GM23338 (cell line): ENCODE data around the gene ATXN7L2. TPM values are rescaled to one million over a fixed set of nuclear protein-coding genes. Genes with fewer than 3 reads are reported as not detected.

Experiments used
- ATAC-seq: fragments of 200-7000 bp; cut with Tn5 transposase; 3 replicates; pipeline ENCODE4 v1.9.1; 2020
- DNase-seq: peaks from one replicate; pipeline ENCODE4 v3.0.0-alpha.2; 2015; ENCODE audit warnings: low spot score
- H2AFZ ChIP-seq: fragments of 200-600 bp; sonication (generic); 2 replicates; pipeline ENCODE4 v1.8.0; 2016; ENCODE audit warnings: antibody characterized with exemption, mild to moderate bottlenecking, moderate library complexity
- H3F3A ChIP-seq: fragments of 200-600 bp; sonication (generic); replicated peaks from 2 replicates; pipeline ENCODE4 v1.8.0; 2017; ENCODE audit warnings: antibody characterized with exemption, mixed run types, low read depth
- H3K27ac ChIP-seq: fragments of 200-600 bp; sonication (generic); 2 replicates; pipeline ENCODE4 v1.6.1; 2016; ENCODE audit warnings: low read depth
- H3K27me3 ChIP-seq: fragments of 200-600 bp; sonication (generic); 2 replicates; pipeline ENCODE4 v1.8.0; 2016; ENCODE audit warnings: mild to moderate bottlenecking, mixed run types, moderate library complexity; ENCODE audit not compliant: insufficient read depth
- H3K36me3 ChIP-seq: fragments of 200-600 bp; sonication (generic); 2 replicates; pipeline ENCODE4 v1.8.0; 2016; ENCODE audit warnings: mild to moderate bottlenecking; ENCODE audit not compliant: insufficient read depth
- H3K4me1 ChIP-seq: fragments of 200-600 bp; sonication (generic); 2 replicates; pipeline ENCODE4 v1.8.0; 2016; ENCODE audit warnings: mild to moderate bottlenecking, moderate library complexity; ENCODE audit not compliant: insufficient read depth
- H3K4me2 ChIP-seq: fragments of 200-600 bp; sonication (generic); 2 replicates; pipeline ENCODE4 v1.7.1; 2017; ENCODE audit warnings: mixed run types
- H3K4me3 ChIP-seq: fragments of 200-600 bp; sonication (generic); 2 replicates; pipeline ENCODE4 v1.6.1; 2016; ENCODE audit warnings: mixed run types
- H3K79me2 ChIP-seq: fragments of 200-600 bp; sonication (generic); replicated peaks from 2 replicates; pipeline ENCODE4 v1.8.0; 2017; ENCODE audit warnings: mild to moderate bottlenecking; ENCODE audit not compliant: insufficient read depth
- H3K9me2 ChIP-seq: fragments of 200-600 bp; sonication (generic); 2 replicates; pipeline ENCODE4 v1.8.0; 2017; ENCODE audit not compliant: insufficient read depth
- H4K20me1 ChIP-seq: fragments of 200-600 bp; sonication (generic); replicated peaks from 2 replicates; pipeline ENCODE4 v1.8.0; 2017; ENCODE audit warnings: mild to moderate bottlenecking; ENCODE audit not compliant: insufficient read depth
- H3K27ac Mint-ChIP-seq: 2 replicates; pipeline ENCODE4 v1.8.0; 2020; ENCODE audit warnings: inconsistent platforms, mild to moderate bottlenecking, moderate library complexity, mixed read lengths
- H3K27me3 Mint-ChIP-seq: 3 replicates; pipeline ENCODE4 v1.8.0; 2022; ENCODE audit warnings: low read depth, mild to moderate bottlenecking, moderate library complexity, mixed read lengths, inconsistent platforms; ENCODE audit not compliant: insufficient read depth, poor library complexity
- H3K36me3 Mint-ChIP-seq: 3 replicates; pipeline ENCODE4 v1.8.0; 2021; ENCODE audit warnings: low read depth, mild to moderate bottlenecking, inconsistent platforms, moderate library complexity, mixed read lengths
- H3K4me1 Mint-ChIP-seq: 3 replicates; pipeline ENCODE4 v1.8.0; 2020; ENCODE audit warnings: mild to moderate bottlenecking, inconsistent platforms, mixed read lengths
- H3K4me3 Mint-ChIP-seq: 3 replicates; pipeline ENCODE4 v1.8.0; 2021; ENCODE audit warnings: moderate library complexity, mild to moderate bottlenecking, inconsistent platforms, mixed read lengths
- H3K9me3 Mint-ChIP-seq: 3 replicates; pipeline ENCODE4 v1.8.0; 2020; ENCODE audit warnings: moderate library complexity, mild to moderate bottlenecking, inconsistent platforms, mixed read lengths
- CREB1 ChIP-seq: fragments of 250-450 bp; sonication (Bioruptor Pico); IDR thresholded peaks from 2 replicates; pipeline ENCODE4 v1.5.0; 2020; ENCODE audit warnings: low read depth, mild to moderate bottlenecking, moderate library complexity
- CTCF ChIP-seq, 2 experiments: fragments of 200-600 bp in 1 of 2; sonication (generic) in 1 of 2; conservative IDR thresholded peaks; 2 replicates each; pipeline versions ENCODE4 v1.5.1 to v1.6.1; 2016 to 2017; ENCODE audit warnings: antibody characterized with exemption in 2 of 2, low read depth in 2 of 2, mild to moderate bottlenecking in 2 of 2, moderate library complexity in 1 of 2
- ETS1 ChIP-seq: IDR thresholded peaks from 2 replicates; pipeline ENCODE4 v1.6.1; 2016; ENCODE audit warnings: antibody characterized with exemption
- EZH2 ChIP-seq: fragments of 200-600 bp; sonication (generic); IDR thresholded peaks from one replicate; pipeline ENCODE4 v1.8.0; 2017; ENCODE audit warnings: antibody characterized with exemption, mild to moderate bottlenecking, low read depth; ENCODE audit not compliant: unreplicated experiment
- EZH2phosphoT487 ChIP-seq: fragments of 200-600 bp; sonication (generic); IDR thresholded peaks from one replicate; pipeline ENCODE4 v1.8.1; 2018; ENCODE audit warnings: antibody characterized with exemption; ENCODE audit not compliant: unreplicated experiment
- JUNB ChIP-seq: IDR thresholded peaks from one replicate; pipeline ENCODE4 v1.6.1; 2016; ENCODE audit warnings: antibody characterized with exemption; ENCODE audit not compliant: unreplicated experiment
- STAT1 ChIP-seq: IDR thresholded peaks from one replicate; pipeline ENCODE4 v1.6.1; 2016; ENCODE audit warnings: antibody characterized with exemption; ENCODE audit not compliant: unreplicated experiment
- ZNF462 ChIP-seq: fragments of 250-450 bp; sonication (Bioruptor Pico); IDR thresholded peaks from 2 replicates; pipeline ENCODE4 v1.5.0; 2020; ENCODE audit warnings: mild to moderate bottlenecking, moderate library complexity
- polyA plus RNA-seq: library from polyadenylated mRNA; unstranded; fragments of >200 nt; fragmentation: Nextera tagmentation; extraction: Ambion mirVana; gene quantifications from 2 replicates; pipeline ENCODE4 v1.2.1, GENCODE V29; 2016
- total RNA-seq: library from RNA; depleted of rRNA; stranded (reverse); fragments of >200 nt; shearing (Covaris generic); gene quantifications from 2 replicates; pipeline ENCODE4 v1.2.3, GENCODE V29; 2014

ATXN7L2 gene
- total and polyA plus RNA-seq, 2 experiments from 2014 or later: 8.0 to 9.9 TPM

GRCh38 chr1:109508001-109508872 is 24.5 kb downstream of the ATXN7L2 start:
- Histone ChIP-seq H3K27me3 (peaks cover 36% of the 10 kb centered on the region), H3K4me2 (no peak overlapping the region), H3K27ac (no peak overlapping the region), H3K79me2 (no peaks in the 10 kb centered on the region), H4K20me1 (no peaks in the 10 kb centered on the region), H3K36me3 (no peaks in the 10 kb centered on the region), H2AFZ (no peak overlapping the region), H3K4me1 (peaks cover 7% of the 10 kb centered on the region; the same call in 1 of the 2 replicates), H3K4me3 (peak overlapping the region; percentile 91; the same call in 1 of the 2 replicates), H3F3A (no peaks in the 10 kb centered on the region), H3K9me2 (no peaks in the 10 kb centered on the region; the same call in 1 of the 2 replicates)
- ATAC-seq (no peak), DNase-seq (no peak)
- Mint-ChIP-seq H3K36me3 (no peaks in the 10 kb centered on the region; the same call in 2 of the 3 replicates), H3K27ac (no peak overlapping the region), H3K9me3 (no peaks in the 10 kb centered on the region), H3K27me3 (peaks cover 12% of the 10 kb centered on the region), H3K4me1 (peaks cover 11% of the 10 kb centered on the region), H3K4me3 (peak overlapping the region; percentile 83)
- TF ChIP-seq ETS1: no peak
- TF ChIP-seq JUNB: no peak
- TF ChIP-seq EZH2: no peak
- TF ChIP-seq EZH2phosphoT487: no peak
- no peak for TF ChIP-seq STAT1

GRCh38 chr1:109508873-109509175 is 25.1 kb downstream of the ATXN7L2 start:
- H3K36me3 Mint-ChIP-seq: no peaks in the 10 kb centered on the region; the same call in 2 of the 3 replicates
- ATAC-seq (no peak), DNase-seq (no peak)
- H3K27me3 ChIP-seq: peaks cover 36% of the 10 kb centered on the region
- H3K27ac ChIP-seq: no peak overlapping the region
- H3K27ac Mint-ChIP-seq: no peak overlapping the region
- no peaks in the 10 kb centered on the region for H3K79me2 ChIP-seq
- H3K9me3 Mint-ChIP-seq: no peaks in the 10 kb centered on the region
- H3K4me3 Mint-ChIP-seq: peak overlapping the region; percentile 83
- peaks cover 7% of the 10 kb centered on the region; the same call in 1 of the 2 replicates for H3K4me1 ChIP-seq
- H2AFZ ChIP-seq: peak overlapping the region; percentile 89; the same call in 1 of the 2 replicates
- H3K9me2 ChIP-seq: no peaks in the 10 kb centered on the region; the same call in 1 of the 2 replicates
- H3K27me3 Mint-ChIP-seq: peaks cover 12% of the 10 kb centered on the region
- peak overlapping the region; percentile 86 for H3K4me2 ChIP-seq
- peak overlapping the region; percentile 91 for H3K4me3 ChIP-seq
- no peaks in the 10 kb centered on the region for H4K20me1 ChIP-seq
- peaks cover 11% of the 10 kb centered on the region for H3K4me1 Mint-ChIP-seq
- H3K36me3 ChIP-seq: no peaks in the 10 kb centered on the region
- no peaks in the 10 kb centered on the region for H3F3A ChIP-seq
- TF ChIP-seq CREB1 (CRISPR knock-in tag) (no peak), EZH2phosphoT487 (no peak), EZH2 (no peak), JUNB (no peak), CTCF (conservative IDR thresholded peaks at IDR 0.05; ENCODE audit: low read depth in 2 of 2) (no peak), ZNF462 (CRISPR knock-in tag) (no peak)
